ENCODE results near the gene PLA2G1B. TPM values are rescaled to one million over a fixed set of nuclear protein-coding genes. Genes with fewer than 3 reads are reported as not detected.

Gene PLA2G1B
- total and polyA plus RNA-seq, 5 donors = not detected

DNA sequence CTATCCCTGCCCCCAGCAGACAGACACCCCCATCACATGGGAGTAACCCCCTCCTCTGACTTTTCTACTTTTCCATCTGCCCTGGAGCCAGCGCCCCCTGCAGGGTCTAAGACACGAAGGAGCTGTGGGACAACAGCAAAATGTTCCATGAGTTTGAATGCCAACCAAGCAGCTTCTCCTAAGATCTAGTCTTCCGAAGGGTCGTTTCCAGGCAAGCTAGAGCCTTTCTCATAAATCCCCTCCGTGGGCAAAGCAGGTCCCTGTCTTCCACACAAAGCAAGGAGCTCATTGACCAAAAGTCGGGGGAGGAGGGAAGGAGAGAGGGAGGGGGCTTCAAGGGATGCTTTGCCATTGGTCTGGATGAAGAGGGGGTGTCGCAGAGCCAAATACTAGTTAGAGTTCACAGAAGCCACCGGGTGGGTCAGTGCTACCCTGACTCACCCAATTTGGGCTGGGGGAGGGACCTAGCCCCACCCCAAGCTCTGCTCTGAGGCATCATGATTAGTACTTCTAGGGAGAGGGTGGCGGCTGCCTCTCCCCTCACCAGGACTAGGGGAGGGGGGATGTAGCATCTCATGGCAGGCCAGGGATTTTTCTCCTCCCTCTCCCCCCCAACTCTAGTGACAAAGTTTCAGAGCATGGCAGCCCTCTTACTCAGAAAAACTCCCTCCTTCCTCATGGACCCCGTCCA lies 39.8 kb upstream of the PLA2G1B start:
- Histone ChIP-seq H3K9me3 (ENCODE audit: control insufficient read depth, low read length) (no peaks in the 10 kb centered on the region), H3K4me1 (ENCODE audit: control insufficient read depth, insufficient read depth, low read length) (no peaks in the 10 kb centered on the region), H3K27ac (ENCODE audit: low read length) (no peak overlapping the region), H3K4me3 (ENCODE audit: low read length) (peak overlapping the region; percentile 68), H3K27me3 (ENCODE audit: control insufficient read depth, insufficient read depth) (no peaks in the 10 kb centered on the region)
- 41% methylated on average over 10 of the region's 10 CpGs for WGBS
- peak in 1 of 2 donors; percentile 6 for ATAC-seq
- intact Hi-C loops (cut with DNase I) = no loop called here
- DNase-seq = no peak

DNA sequence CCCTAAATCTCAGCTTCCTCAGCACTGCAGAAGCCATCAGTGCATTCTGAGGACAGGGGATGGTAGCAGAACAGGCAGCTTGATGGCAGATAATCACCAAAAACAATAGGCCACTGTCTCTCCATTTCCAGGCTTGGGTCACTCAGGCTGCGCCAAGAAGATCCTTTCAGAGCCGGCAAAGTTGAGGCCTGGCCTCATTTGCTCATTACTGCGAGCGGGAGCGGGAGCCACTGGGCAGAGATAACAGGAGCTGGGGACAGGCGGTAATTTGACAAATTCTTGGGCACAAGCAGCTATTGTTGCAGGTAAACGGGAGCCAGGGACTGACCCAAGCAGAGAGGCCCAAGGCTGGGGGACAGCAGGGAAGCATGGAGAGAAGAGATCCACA lies 39.3 kb upstream of the PLA2G1B start:
- 59% methylated on average over 7 of the region's 7 CpGs for WGBS
- DNase-seq = no peak
- intact Hi-C loops (cut with DNase I) = no loop called here
- Histone ChIP-seq H3K4me3 (ENCODE audit: low read length) (no peak overlapping the region), H3K27me3 (ENCODE audit: control insufficient read depth, insufficient read depth) (no peaks in the 10 kb centered on the region), H3K27ac (ENCODE audit: low read length) (no peak overlapping the region), H3K4me1 (ENCODE audit: control insufficient read depth, insufficient read depth, low read length) (no peaks in the 10 kb centered on the region), H3K9me3 (ENCODE audit: control insufficient read depth, low read length) (no peaks in the 10 kb centered on the region)
- no peak for ATAC-seq

DNA sequence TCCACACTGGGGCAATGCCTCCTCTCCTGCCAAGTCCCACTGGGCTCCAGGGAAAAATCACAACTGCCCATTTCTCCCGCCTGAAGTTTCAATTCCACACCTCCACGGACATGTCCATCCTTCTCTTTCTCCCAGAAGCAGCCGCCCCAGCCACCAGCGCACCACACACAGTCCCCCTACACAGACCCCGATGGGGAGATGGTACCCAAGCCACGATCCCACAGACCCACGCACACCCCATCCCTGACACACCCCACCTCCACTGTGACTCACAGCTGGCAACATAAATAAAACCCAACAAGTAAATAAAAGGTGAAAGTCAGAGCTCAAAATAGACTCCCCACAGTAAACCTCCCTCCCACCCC lies 38.7 kb upstream of the PLA2G1B start:
- no peaks in the 10 kb centered on the region for H3K4me1 ChIP-seq (ENCODE audit: control insufficient read depth, insufficient read depth, low read length)
- WGBS = 89% methylated on average over 7 of the region's 7 CpGs
- intact Hi-C loops (cut with DNase I) = no loop called here
- H3K27me3 ChIP-seq (ENCODE audit: control insufficient read depth, insufficient read depth) = no peaks in the 10 kb centered on the region
- ATAC-seq (no peak), DNase-seq (no peak)
- no peak overlapping the region for H3K4me3 ChIP-seq (ENCODE audit: low read length)
- no peaks in the 10 kb centered on the region for H3K9me3 ChIP-seq (ENCODE audit: control insufficient read depth, low read length)
- H3K27ac ChIP-seq (ENCODE audit: low read length) = no peak overlapping the region

DNA sequence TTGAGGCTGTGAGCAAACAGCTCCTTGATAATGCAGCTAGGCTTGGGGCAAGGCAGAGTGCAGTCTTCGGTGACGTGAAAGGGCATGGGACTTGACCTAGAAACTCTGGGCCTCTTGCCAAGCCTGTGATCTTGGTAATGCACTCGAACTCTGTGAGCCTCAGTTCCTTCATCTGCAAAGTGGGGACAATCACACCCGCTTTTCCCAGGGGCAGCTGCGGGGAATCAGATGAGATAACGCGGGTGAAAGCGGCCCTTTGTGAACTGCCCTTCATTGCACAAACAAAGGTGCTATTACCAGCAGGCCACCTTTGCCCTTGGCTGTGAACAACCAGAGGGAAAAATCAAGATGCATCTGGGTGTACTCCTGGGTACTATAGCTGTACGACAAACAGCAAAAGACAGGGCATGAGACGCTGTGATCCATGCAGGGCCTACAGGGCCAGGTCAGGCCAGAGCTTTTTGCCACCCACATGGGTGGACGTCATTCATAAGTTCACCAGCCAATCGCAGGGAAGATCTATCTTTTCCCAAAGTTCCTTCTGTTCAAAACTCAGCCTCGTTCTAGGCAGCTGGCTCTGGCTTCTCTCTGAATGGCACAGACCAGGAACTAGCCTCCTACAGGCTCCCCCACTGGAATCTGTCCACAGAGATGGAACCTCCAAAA lies 38.2 kb upstream of the PLA2G1B start:
- no peaks in the 10 kb centered on the region for H3K27me3 ChIP-seq (ENCODE audit: control insufficient read depth, insufficient read depth)
- ATAC-seq = no peak

DNA sequence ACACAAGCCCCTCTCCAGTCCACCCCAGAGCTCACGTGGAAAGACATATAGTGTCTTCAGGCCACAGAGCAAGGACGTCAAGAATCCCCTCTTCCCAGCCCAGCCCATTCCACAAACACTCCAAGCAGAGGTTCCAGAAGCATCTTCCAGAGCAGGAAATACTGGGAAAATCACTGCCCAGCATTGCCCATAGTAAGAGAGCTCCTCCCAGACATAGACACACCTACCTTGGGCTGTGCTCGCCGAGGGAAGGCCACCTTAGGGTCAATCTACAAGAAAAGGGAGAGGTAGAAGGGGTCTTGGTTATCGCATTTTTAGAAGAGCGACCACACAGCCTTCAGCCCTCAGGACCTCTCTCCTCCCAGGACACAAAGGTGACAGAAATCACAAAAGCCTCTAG lies 36.9 kb upstream of the PLA2G1B start:
- Histone ChIP-seq H3K27ac (ENCODE audit: low read length) (no peak overlapping the region), H3K9me3 (ENCODE audit: control insufficient read depth, low read length) (no peaks in the 10 kb centered on the region), H3K27me3 (ENCODE audit: control insufficient read depth, insufficient read depth) (no peaks in the 10 kb centered on the region), H3K4me1 (ENCODE audit: control insufficient read depth, insufficient read depth, low read length) (no peaks in the 10 kb centered on the region), H3K4me3 (ENCODE audit: low read length) (no peak overlapping the region)
- ATAC-seq (no peak), DNase-seq (no peak)
- 80% methylated on average over 6 of the region's 6 CpGs for WGBS
- intact Hi-C loops (cut with DNase I) = no loop called here

More for the DNA sequence above, 38.2 kb upstream of the PLA2G1B start:
- Histone ChIP-seq H3K27ac (ENCODE audit: low read length) (no peak overlapping the region), H3K4me3 (ENCODE audit: low read length) (no peak overlapping the region), H3K4me1 (ENCODE audit: control insufficient read depth, insufficient read depth, low read length) (no peaks in the 10 kb centered on the region), H3K9me3 (ENCODE audit: control insufficient read depth, low read length) (no peaks in the 10 kb centered on the region)
- intact Hi-C loops (cut with DNase I) = no loop called here
- 66% methylated on average over 13 of the region's 13 CpGs for WGBS
- DNase-seq = no peak

DNA sequence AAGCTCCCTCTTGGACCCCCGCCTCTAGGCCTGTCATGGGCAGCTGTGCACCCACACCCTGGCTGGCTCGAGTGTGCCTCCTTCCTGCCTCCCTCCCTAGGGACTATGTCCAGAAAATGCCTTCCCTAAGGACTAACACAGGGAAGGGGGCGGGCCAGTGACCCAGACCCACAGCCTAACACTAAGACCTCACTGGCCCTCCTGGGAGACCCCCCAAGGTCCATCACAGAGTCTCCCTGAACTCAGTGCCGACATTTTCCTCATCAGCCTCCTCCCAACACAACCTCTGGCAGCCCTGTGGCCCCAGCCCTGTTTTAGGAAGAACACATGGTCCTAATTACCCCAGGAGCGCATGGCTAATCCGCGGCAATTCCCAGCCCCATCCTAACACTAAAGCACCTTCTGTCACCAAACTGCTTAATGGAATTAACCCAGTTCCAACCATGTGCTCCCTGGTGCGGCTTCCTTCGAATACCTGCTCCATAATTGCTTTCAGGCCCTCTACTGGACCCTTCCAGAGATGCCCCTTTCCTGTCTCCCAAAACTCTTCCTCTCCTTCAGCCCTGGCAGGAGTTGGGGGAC lies 35.8 kb upstream of the PLA2G1B start:
- 74% methylated on average over 9 of the region's 9 CpGs for WGBS
- Histone ChIP-seq H3K27ac (ENCODE audit: low read length) (no peak overlapping the region), H3K27me3 (ENCODE audit: control insufficient read depth, insufficient read depth) (no peaks in the 10 kb centered on the region), H3K4me1 (ENCODE audit: control insufficient read depth, insufficient read depth, low read length) (no peaks in the 10 kb centered on the region), H3K9me3 (ENCODE audit: control insufficient read depth, low read length) (no peaks in the 10 kb centered on the region), H3K4me3 (ENCODE audit: low read length) (no peak overlapping the region)
- ATAC-seq = no peak
- intact Hi-C loops (cut with DNase I) = no loop called here
- DNase-seq = no peak

DNA sequence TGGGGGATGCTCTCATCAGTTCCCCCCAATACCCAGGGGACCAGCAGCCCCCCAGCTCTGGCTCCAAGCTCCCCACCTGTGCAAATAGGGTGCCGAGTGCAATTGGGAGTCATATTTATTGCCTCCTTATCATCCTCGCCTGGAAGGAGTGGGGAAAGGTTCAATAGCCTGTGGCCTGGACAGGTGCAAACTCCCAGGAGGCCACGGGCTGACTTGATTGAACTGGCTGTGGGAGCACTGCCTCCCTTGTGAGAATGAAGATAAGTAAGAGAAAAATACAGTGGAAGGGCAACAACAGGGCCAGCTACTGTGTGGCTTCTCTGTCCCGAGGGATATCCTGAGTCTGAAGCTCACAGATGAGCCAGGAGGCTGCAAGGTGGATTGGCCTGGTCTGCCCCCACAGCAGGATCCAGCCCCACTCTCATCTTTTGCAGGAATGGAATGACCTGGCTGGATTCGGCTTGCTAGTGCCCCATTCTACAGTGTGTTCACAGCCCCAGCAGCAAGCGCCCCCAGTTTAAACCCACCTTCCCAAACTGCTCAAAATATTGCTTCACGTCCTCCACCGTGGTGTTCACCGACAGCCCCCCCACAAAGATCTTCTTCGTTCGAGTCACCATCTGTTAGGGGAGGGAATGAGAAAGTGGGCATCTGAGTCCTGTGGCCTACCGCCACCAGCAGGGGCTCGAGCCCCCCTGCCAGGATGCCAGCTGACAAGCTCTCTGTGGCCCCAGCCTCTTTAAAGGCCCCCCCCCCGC lies 35.1 kb upstream of the PLA2G1B start:
- intact Hi-C loops (cut with DNase I) = no loop called here
- H3K27me3 ChIP-seq (ENCODE audit: control insufficient read depth, insufficient read depth) = no peaks in the 10 kb centered on the region
- no peak overlapping the region for H3K4me3 ChIP-seq (ENCODE audit: low read length)
- H3K9me3 ChIP-seq (ENCODE audit: control insufficient read depth, low read length) = no peaks in the 10 kb centered on the region
- WGBS = 83% methylated on average over 14 of the region's 14 CpGs
- ATAC-seq (no peak), DNase-seq (no peak)
- no peak overlapping the region for H3K27ac ChIP-seq (ENCODE audit: low read length)
- H3K4me1 ChIP-seq (ENCODE audit: control insufficient read depth, insufficient read depth, low read length) = no peaks in the 10 kb centered on the region

DNA sequence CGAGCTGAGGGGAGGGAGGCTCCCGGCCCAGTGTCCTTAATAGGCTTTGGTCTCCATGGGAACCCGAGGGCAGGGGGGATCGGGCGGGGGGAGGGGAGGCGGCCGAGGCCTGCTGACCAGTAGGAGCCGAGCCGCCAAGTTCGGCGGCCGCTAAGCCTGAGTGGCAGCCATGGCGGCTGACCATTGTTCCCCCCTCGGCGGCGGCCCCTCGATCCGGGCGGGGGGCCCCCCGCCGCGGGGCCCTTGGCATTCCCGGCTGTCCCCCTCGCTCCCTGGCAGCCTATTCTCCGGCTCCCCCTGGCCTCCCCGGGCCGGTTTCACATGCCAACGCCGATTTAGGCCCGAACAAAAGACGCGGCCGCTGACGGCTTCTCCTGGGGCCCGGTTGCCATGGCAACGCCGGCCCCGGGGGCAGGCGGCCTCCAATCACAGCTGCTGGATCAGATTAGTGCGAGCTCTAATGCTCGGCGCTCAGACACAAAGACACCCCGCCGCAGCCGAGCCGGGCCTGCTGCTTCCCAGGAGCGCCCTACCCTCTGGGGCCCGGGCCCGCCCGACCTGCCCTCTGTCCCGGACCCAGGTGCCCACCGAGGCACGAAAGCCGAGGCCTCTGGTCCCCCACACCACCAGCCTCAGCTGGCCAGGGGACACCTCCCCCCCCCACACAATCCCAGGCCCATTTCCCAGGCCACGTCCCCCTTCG lies 34.1 kb upstream of the PLA2G1B start:
- H3K4me1 ChIP-seq (ENCODE audit: control insufficient read depth, insufficient read depth, low read length) = no peaks in the 10 kb centered on the region
- no peaks in the 10 kb centered on the region for H3K9me3 ChIP-seq (ENCODE audit: control insufficient read depth, low read length)
- DNase-seq = peak; percentile 74 to 90 (median 89)
- ATAC-seq = peak; percentile 70 to 80
- peak overlapping the region; percentile 51 for H3K4me3 ChIP-seq (ENCODE audit: low read length)
- no peak overlapping the region for H3K27ac ChIP-seq (ENCODE audit: low read length)
- 6% methylated on average over 56 of the region's 56 CpGs for WGBS
- H3K27me3 ChIP-seq (ENCODE audit: control insufficient read depth, insufficient read depth) = no peaks in the 10 kb centered on the region
- intact Hi-C loops (cut with DNase I) = no loop called here

DNA sequence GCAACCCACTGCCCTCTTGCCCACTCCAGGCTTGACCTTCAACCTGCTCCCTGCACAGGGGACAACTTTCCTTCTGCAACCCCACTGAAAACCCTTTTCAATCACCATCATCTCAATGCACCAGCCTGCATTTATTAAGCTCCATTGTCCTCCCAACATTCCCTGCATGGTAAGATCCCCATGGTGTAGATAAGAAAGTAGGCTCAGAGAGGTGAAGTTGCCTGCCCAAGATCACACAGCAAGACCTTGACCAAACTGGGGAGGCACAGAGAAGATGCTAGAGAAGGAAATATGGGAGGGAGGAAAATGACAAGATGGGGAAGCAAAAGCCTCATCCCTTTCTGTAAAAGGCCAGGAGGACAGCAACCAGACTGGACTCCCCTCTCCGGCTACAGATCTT lies 31.5 kb upstream of the PLA2G1B start:
- DNase-seq = no peak
- no peaks in the 10 kb centered on the region for H3K27me3 ChIP-seq (ENCODE audit: control insufficient read depth, insufficient read depth)
- 90% methylated on average over 1 of the region's 1 CpG for WGBS
- no peak overlapping the region for H3K27ac ChIP-seq (ENCODE audit: low read length)
- intact Hi-C loops (cut with DNase I) = loop anchor here in 3 of 4 donors (2.0 to 5.0 kb wide), 3 partner anchors 68 to 73 kb away; no protein-coding TSS in a partner anchor
- no peaks in the 10 kb centered on the region for H3K4me1 ChIP-seq (ENCODE audit: control insufficient read depth, insufficient read depth, low read length)
- no peak for ATAC-seq
- no peaks in the 10 kb centered on the region for H3K9me3 ChIP-seq (ENCODE audit: control insufficient read depth, low read length)
- no peak overlapping the region for H3K4me3 ChIP-seq (ENCODE audit: low read length)

DNA sequence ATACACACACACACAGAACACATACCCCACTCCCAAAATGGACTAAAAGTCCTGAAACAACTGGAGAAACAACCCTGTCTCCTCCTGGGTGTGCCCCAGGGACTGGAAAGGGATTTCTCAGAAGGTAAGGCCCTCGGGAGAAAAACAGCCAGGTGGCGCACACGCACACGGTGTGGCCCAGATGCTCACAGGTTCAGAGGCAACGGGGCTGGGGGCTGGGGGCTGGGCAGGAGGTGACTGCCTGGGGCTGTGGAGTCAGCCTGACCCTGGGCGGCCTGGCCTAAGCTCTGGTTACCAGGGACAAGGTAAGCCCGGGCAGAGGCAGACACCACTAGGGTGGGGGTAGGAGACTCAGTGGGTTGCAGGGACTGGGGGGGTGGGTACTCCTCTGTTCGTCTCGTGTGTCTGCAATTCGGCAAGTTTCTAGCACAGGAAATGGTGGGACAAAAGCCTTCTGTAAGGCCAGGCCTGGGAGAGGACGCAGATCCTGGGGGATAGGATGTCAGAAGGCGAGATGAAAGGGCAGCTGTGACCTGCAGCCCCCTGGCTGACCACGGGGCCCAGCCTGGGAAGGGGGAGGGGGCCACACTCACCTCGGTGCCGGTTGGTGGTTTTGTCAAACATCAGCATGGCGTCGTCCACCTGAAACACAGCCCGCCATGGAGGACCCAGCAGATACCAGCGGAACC lies 31.0 kb upstream of the PLA2G1B start:
- Histone ChIP-seq H3K4me1 (ENCODE audit: control insufficient read depth, insufficient read depth, low read length) (no peaks in the 10 kb centered on the region), H3K9me3 (ENCODE audit: control insufficient read depth, low read length) (no peaks in the 10 kb centered on the region), H3K27me3 (ENCODE audit: control insufficient read depth, insufficient read depth) (no peaks in the 10 kb centered on the region), H3K4me3 (ENCODE audit: low read length) (no peak overlapping the region), H3K27ac (ENCODE audit: low read length) (no peak overlapping the region)
- DNase-seq = no peak
- 59% methylated on average over 19 of the region's 19 CpGs for WGBS
- intact Hi-C loops (cut with DNase I) = loop anchor here in 3 of 4 donors (2.0 to 5.0 kb wide), 3 partner anchors 69 to 74 kb away; no protein-coding TSS in a partner anchor
- ATAC-seq = no peak
